HepG2 (cell line): ENCODE measurements around the gene REEP6. TPM values are rescaled to one million over a fixed set of nuclear protein-coding genes. Genes with fewer than 3 reads are reported as not detected.
A peak's percentile ranks its signal among the peaks of the same experiment; 100 is the strongest.

Experiments
- ATAC-seq: fragments of 200-7000 bp; cut with Tn5 transposase; 3 replicates; pipeline ENCODE4 v1.9.1; 2020; ENCODE audit warnings: mild to moderate bottlenecking, moderate library complexity
- BruUV-seq: library from RNA; stranded (reverse); fragments of 400-500 nt; replicated peaks from 2 replicates; lab custom pipeline; 2021; lab: Mats Ljungman, UMichigan
- CTCF ChIA-PET: fragments of 300-600 bp; formaldehyde crosslinking; extraction: SDS; loops from one replicate; lab custom pipeline; 2021; ENCODE audit warnings: low total read pairs, inconsistent platforms, low intra/inter-chr PET ratio; lab: Yijun Ruan, JAX
- POLR2A ChIA-PET: fragments of 350-600 bp; sonication (Branson Sonifier 250); formaldehyde crosslinking; loops from one replicate; lab custom pipeline; 2020; ENCODE audit warnings: antibody characterized with exemption, inconsistent platforms; lab: Yijun Ruan, JAX
- DNase-seq: peaks from one replicate; pipeline ENCODE4 v3.0.0-alpha.2; 2015; ENCODE audit warnings: low spot score
- FAIRE-seq: peaks from 3 replicates; lab custom pipeline; 2011; peaks lifted over from hg19 to GRCh38; lab: Jason Lieb, UNC
- H2AFZ ChIP-seq: one replicate; pipeline ENCODE4 v1.6.1; 2011; ENCODE audit warnings: low read length, inconsistent platforms
- H3K27ac ChIP-seq: fragments of 300-600 bp; 3 replicates; pipeline ENCODE4 v1.8.0; 2011; ENCODE audit warnings: mixed run types, mild to moderate bottlenecking, mixed read lengths, low read length, inconsistent platforms; ENCODE audit not compliant: insufficient read depth; ENCODE audit errors: extremely low read length
- H3K27me3 ChIP-seq, 2 experiments: fragments of 200-600 bp in 1 of 2; 2 replicates in 1 of 2; 3 replicates in 1 of 2; pipeline versions ENCODE4 v1.6.0 to v1.8.0; 2011; ENCODE audit warnings: low read length in 2 of 2, mild to moderate bottlenecking in 2 of 2, moderate library complexity in 2 of 2, inconsistent platforms in 1 of 2; ENCODE audit not compliant: insufficient read depth in 2 of 2, control insufficient read depth in 1 of 2
- H3K36me3 ChIP-seq, 2 experiments: fragments of 200-600 bp in 1 of 2; replicated peaks in 1 of 2; 2 replicates in 1 of 2; 3 replicates in 1 of 2; pipeline versions ENCODE4 v1.5.1 to v1.8.0; 2011; ENCODE audit warnings: low read length in 2 of 2, inconsistent platforms in 1 of 2; ENCODE audit not compliant: insufficient read depth in 2 of 2, control insufficient read depth in 1 of 2
- H3K4me1 ChIP-seq: 2 replicates; pipeline ENCODE4 v1.5.1; 2012; ENCODE audit warnings: low read length, inconsistent platforms; ENCODE audit not compliant: insufficient read depth
- H3K4me2 ChIP-seq: 2 replicates; pipeline ENCODE4 v1.6.0; 2011; ENCODE audit warnings: low read depth, low read length, inconsistent platforms
- H3K4me3 ChIP-seq, 3 experiments: fragments of 200-600 bp in 1 of 3; sonication (generic), shearing (Covaris generic) in 1 of 3; replicated peaks in 1 of 3; 2 replicates each; pipeline ENCODE4 v1.5.1; 2011 to 2016; ENCODE audit warnings: low read length in 3 of 3, inconsistent platforms in 2 of 3, low read depth in 2 of 3, mild to moderate bottlenecking in 2 of 3, control low read depth in 1 of 3, mixed read lengths in 1 of 3; ENCODE audit not compliant: insufficient read depth in 1 of 3
- H3K79me2 ChIP-seq: one replicate; pipeline ENCODE4 v1.6.1; 2011; ENCODE audit warnings: low read length, inconsistent platforms; ENCODE audit not compliant: insufficient read depth
- H3K9ac ChIP-seq: 2 replicates; pipeline ENCODE4 v1.6.0; 2011; ENCODE audit warnings: mild to moderate bottlenecking, low read depth, low read length, inconsistent platforms; ENCODE audit not compliant: insufficient read depth
- H3K9me3 ChIP-seq: 2 replicates; pipeline ENCODE4 v1.5.1; 2012; ENCODE audit warnings: mild to moderate bottlenecking, low read length
- H4K20me1 ChIP-seq: 2 replicates; pipeline ENCODE4 v1.6.0; 2011; ENCODE audit warnings: inconsistent platforms, mild to moderate bottlenecking, low read length, moderate library complexity; ENCODE audit not compliant: insufficient read depth
- DPF2 ChIP-seq: sonication (generic); formaldehyde crosslinking; IDR thresholded peaks from 2 replicates; pipeline ENCODE4 v1.4.0; 2020; ENCODE audit warnings: mild to moderate bottlenecking, low read depth, missing genetic modification reagents, borderline replicate concordance
- FOXA3 ChIP-seq: IDR thresholded peaks from 2 replicates; pipeline ENCODE4 v1.6.1; 2016; ENCODE audit warnings: missing genetic modification reagents, missing compliant biosample characterization
- GABPB1 ChIP-seq: IDR thresholded peaks from 2 replicates; pipeline ENCODE4 v1.6.1; 2016; ENCODE audit warnings: mild to moderate bottlenecking, missing genetic modification reagents, moderate library complexity, missing compliant biosample characterization
- HMG20B ChIP-seq: conservative IDR thresholded peaks from 2 replicates; pipeline ENCODE4 v1.6.1; 2016; ENCODE audit warnings: missing genetic modification reagents, missing compliant biosample characterization
- HNRNPLL ChIP-seq: fragments of 200-400 bp; formaldehyde crosslinking; IDR thresholded peaks from 2 replicates; pipeline ENCODE4 v1.6.1; 2017; ENCODE audit warnings: mild to moderate bottlenecking, low read depth, low read length; ENCODE audit not compliant: poor library complexity, severe bottlenecking
- LCORL ChIP-seq, 2 experiments: fragments of 450-650 bp in 1 of 2; sonication (generic) in 1 of 2; formaldehyde crosslinking in 1 of 2; IDR thresholded peaks; 2 replicates each; pipeline versions ENCODE4 v1.5.0 to v1.6.1; 2017 to 2020; ENCODE audit warnings: antibody characterized with exemption in 1 of 2, missing genetic modification reagents in 1 of 2
- PTBP1 ChIP-seq: fragments of 200-400 bp; formaldehyde crosslinking; IDR thresholded peaks from 2 replicates; pipeline ENCODE4 v1.6.1; 2018; ENCODE audit warnings: low read length, low read depth; ENCODE audit not compliant: poor library complexity, severe bottlenecking
- RFX5 ChIP-seq: IDR thresholded peaks from 2 replicates; pipeline ENCODE4 v1.6.1; 2011; ENCODE audit warnings: low read depth, low read length, improper control_type of control experiment
- SMAD9 ChIP-seq: sonication (generic); formaldehyde crosslinking; IDR thresholded peaks from 2 replicates; pipeline ENCODE4 v1.5.1; 2020; ENCODE audit warnings: mild to moderate bottlenecking, missing genetic modification reagents
- SMYD3 ChIP-seq: sonication (generic); formaldehyde crosslinking; IDR thresholded peaks from 2 replicates; pipeline ENCODE4 v1.8.1; 2023; ENCODE audit warnings: mild to moderate bottlenecking, missing genetic modification reagents
- TEAD3 ChIP-seq: optimal IDR thresholded peaks from 2 replicates; pipeline ENCODE3; 2016; ENCODE audit warnings: borderline replicate concordance
- ZBTB46 ChIP-seq: sonication (generic); formaldehyde crosslinking; IDR thresholded peaks from 2 replicates; pipeline ENCODE4 v1.4.0; 2020; ENCODE audit warnings: mild to moderate bottlenecking, missing genetic modification reagents, borderline replicate concordance
- ZC3H4 ChIP-seq: sonication (generic); formaldehyde crosslinking; IDR thresholded peaks from 2 replicates; pipeline ENCODE4 v1.4.0; 2020; ENCODE audit warnings: missing genetic modification reagents, borderline replicate concordance
- ZFP37 ChIP-seq: sonication (generic); formaldehyde crosslinking; IDR thresholded peaks from 2 replicates; pipeline ENCODE4 v1.4.0; 2020; ENCODE audit warnings: missing genetic modification reagents, borderline replicate concordance
- ZFP41 ChIP-seq: sonication (generic); formaldehyde crosslinking; IDR thresholded peaks from 2 replicates; pipeline ENCODE4 v1.4.0; 2020; ENCODE audit warnings: mild to moderate bottlenecking, missing genetic modification reagents, borderline replicate concordance
- ZNF101 ChIP-seq: sonication (generic); formaldehyde crosslinking; IDR thresholded peaks from 2 replicates; pipeline ENCODE4 v1.4.0; 2020; ENCODE audit warnings: mild to moderate bottlenecking, low read depth, missing genetic modification reagents, borderline replicate concordance
- ZNF256 ChIP-seq: sonication (generic); formaldehyde crosslinking; conservative IDR thresholded peaks from 2 replicates; pipeline ENCODE4 v1.4.0; 2020; ENCODE audit warnings: missing genetic modification reagents
- WGBS: methylation state at CpG from one replicate; pipeline ENCODE4 v1.1.6; 2017; ENCODE audit warnings: low lambda C conversion rate; 5-methylcytosine and 5-hydroxymethylcytosine counted together
- in situ Hi-C: cut with HindIII; loops from 2 replicates; pipeline ENCODE4 v1.10.0; 2017; ENCODE audit warnings: low pct_unique_long_range_greater_than_20kb; ENCODE audit not compliant: extremely low pct_ligation_motif_present
- intact Hi-C: fragments of 100-400 bp; cut with micrococcal nuclease; formaldehyde crosslinking; loops from one replicate; pipeline ENCODE4 v1.10.0; 2022; ENCODE audit not compliant: unreplicated experiment
- polyA plus RNA-seq, 8 experiments: library from polyadenylated mRNA; depleted of rRNA in 3 of 8; stranded (reverse) in 7 of 8; unstranded in 1 of 8; fragments of >200 nt; fragmentation: Illumina TruSeq in 4 of 8; extraction: Trizol in 4 of 8; gene quantifications; 2 replicates each; pipeline versions ENCODE4 v1.2.1 to v1.2.3, GENCODE V29; 2011 to 2016; ENCODE audit warnings: low read depth in 4 of 8, missing spikeins in 1 of 8, mixed read lengths in 1 of 8; ENCODE audit not compliant: insufficient read depth in 1 of 8
- total RNA-seq, 5 experiments: library from RNA; depleted of rRNA; stranded (reverse); fragments of >200 nt; fragmentation: Illumina TruSeq; extraction: Trizol; gene quantifications; 2 replicates each; pipeline ENCODE4 v1.2.3, GENCODE V29; 2016; ENCODE audit warnings: low read depth in 1 of 5
- TF ChIP-seq, protein P1 (sequence below): sonication (generic); formaldehyde crosslinking; conservative IDR thresholded peaks from 2 replicates; pipeline ENCODE4 v1.5.0; 2020; ENCODE audit warnings: missing genetic modification reagents
- TF ChIP-seq, protein P2 (sequence below): sonication (generic); formaldehyde crosslinking; conservative IDR thresholded peaks from 2 replicates; pipeline ENCODE4 v1.8.0; 2022; ENCODE audit warnings: low read depth, missing genetic modification reagents

The REEP6 gene
- total and polyA plus RNA-seq, 2 of the 13 experiments (the other 11 are each of a cell fraction or from before 2014, with no cell fraction given), result 10.0 to 28.8 TPM

- FAIRE-seq (no peak), DNase-seq (no peak), ATAC-seq (no peak)
- in situ Hi-C loops (loop anchor here (5.0 kb wide), 1 partner anchor 53 kb away; no protein-coding TSS in a partner anchor), intact Hi-C loops (no loop called here)
- no peaks in the 10 kb centered on the region for H3K36me3 ChIP-seq
- H4K20me1 ChIP-seq, result no peaks in the 10 kb centered on the region
- H3K27ac ChIP-seq, result no peak overlapping the region
- H3K9me3 ChIP-seq, result no peaks in the 10 kb centered on the region
- ChIA-PET CTCF (no interaction called here), POLR2A (no interaction called here)
- TF ChIP-seq SMYD3 (CRISPR knock-in tag) (no peak), ZNF101 (CRISPR knock-in tag) (no peak), FOXA3 (CRISPR knock-in tag) (no peak), ZNF256 (CRISPR knock-in tag) (no peak), HNRNPLL (peak; percentile 88), ZFP37 (no peak), HMG20B (CRISPR knock-in tag) (no peak), RFX5 (no peak), LCORL (IDR thresholded peaks at IDR 0.05) (no peak), LCORL (CRISPR knock-in tag; IDR thresholded peaks at IDR 0.05) (no peak), SMAD9 (CRISPR knock-in tag) (no peak), ZFP41 (CRISPR knock-in tag) (no peak), TEAD3 (CRISPR knock-in tag) (peak; percentile 25), DPF2 (CRISPR knock-in tag) (no peak), ZC3H4 (CRISPR knock-in tag) (no peak), ZBTB46 (CRISPR knock-in tag) (no peak), PTBP1 (no peak), GABPB1 (CRISPR knock-in tag) (peak; percentile 11; the same call in 1 of the 2 replicates)
- TF ChIP-seq, protein P1, sequence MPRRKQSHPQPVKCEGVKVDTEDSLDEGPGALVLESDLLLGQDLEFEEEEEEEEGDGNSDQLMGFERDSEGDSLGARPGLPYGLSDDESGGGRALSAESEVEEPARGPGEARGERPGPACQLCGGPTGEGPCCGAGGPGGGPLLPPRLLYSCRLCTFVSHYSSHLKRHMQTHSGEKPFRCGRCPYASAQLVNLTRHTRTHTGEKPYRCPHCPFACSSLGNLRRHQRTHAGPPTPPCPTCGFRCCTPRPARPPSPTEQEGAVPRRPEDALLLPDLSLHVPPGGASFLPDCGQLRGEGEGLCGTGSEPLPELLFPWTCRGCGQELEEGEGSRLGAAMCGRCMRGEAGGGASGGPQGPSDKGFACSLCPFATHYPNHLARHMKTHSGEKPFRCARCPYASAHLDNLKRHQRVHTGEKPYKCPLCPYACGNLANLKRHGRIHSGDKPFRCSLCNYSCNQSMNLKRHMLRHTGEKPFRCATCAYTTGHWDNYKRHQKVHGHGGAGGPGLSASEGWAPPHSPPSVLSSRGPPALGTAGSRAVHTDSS (CRISPR knock-in tag), result no peak
- TF ChIP-seq, protein P2, sequence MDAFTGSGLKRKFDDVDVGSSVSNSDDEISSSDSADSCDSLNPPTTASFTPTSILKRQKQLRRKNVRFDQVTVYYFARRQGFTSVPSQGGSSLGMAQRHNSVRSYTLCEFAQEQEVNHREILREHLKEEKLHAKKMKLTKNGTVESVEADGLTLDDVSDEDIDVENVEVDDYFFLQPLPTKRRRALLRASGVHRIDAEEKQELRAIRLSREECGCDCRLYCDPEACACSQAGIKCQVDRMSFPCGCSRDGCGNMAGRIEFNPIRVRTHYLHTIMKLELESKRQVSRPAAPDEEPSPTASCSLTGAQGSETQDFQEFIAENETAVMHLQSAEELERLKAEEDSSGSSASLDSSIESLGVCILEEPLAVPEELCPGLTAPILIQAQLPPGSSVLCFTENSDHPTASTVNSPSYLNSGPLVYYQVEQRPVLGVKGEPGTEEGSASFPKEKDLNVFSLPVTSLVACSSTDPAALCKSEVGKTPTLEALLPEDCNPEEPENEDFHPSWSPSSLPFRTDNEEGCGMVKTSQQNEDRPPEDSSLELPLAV (CRISPR knock-in tag), result no peak
- no peak overlapping the region for H3K9ac ChIP-seq
- no peak overlapping the region for H2AFZ ChIP-seq
- H3K27me3 ChIP-seq, result peaks cover 0 to 9% of the 10 kb centered on the region in 2 experiments; a peak in 2 of 5 replicates
- WGBS, result 50% methylated on average over 14 of the region's 25 CpGs
- H3K4me1 ChIP-seq, result peaks cover 34% of the 10 kb centered on the region
- no TSS peak for BruUV-seq
- H3K79me2 ChIP-seq, result no peaks in the 10 kb centered on the region
- peak overlapping the region; percentile 42 for H3K4me2 ChIP-seq
- peak overlapping the region in 1 of 3 experiments; percentile 33; a peak in 1 of 6 replicates for H3K4me3 ChIP-seq
Observed at GRCh38 chr19:1510442-1510806, 19.4 kb downstream of the REEP6 start.
